HEK293 (cell line): ENCODE data around the gene CXXC4.

Experiments
- CTCF ChIA-PET: fragments of 350-600 bp; formaldehyde crosslinking; extraction: SDS; loops from one replicate; lab custom pipeline; 2021; ENCODE audit warnings: antibody characterized with exemption; lab: Yijun Ruan, JAX
- POLR2A ChIA-PET: fragments of 300-600 bp; formaldehyde crosslinking; extraction: SDS; loops from one replicate; lab custom pipeline; 2020; ENCODE audit warnings: antibody characterized with exemption, inconsistent platforms; lab: Yijun Ruan, JAX
- H3K27ac ChIP-seq: fragments of 200-500 bp; sonication (Bioruptor generic); 2 replicates; pipeline ENCODE4 v1.5.1; 2014; ENCODE audit warnings: low read depth, low read length, control low read depth, inconsistent platforms; ENCODE audit errors: extremely low read depth
- H3K36me3 ChIP-seq, 2 experiments: fragments of 200-500 bp in 1 of 2; sonication (Bioruptor generic) in 1 of 2; 1 replicate in 1 of 2; 2 replicates in 1 of 2; pipeline ENCODE4 v1.5.1; 2014 to 2017; ENCODE audit warnings: inconsistent platforms in 2 of 2, low read length in 2 of 2; ENCODE audit not compliant: control insufficient read depth in 2 of 2, insufficient read depth in 1 of 2
- H3K4me1 ChIP-seq: fragments of 200-500 bp; sonication (Bioruptor generic); 2 replicates; pipeline ENCODE4 v1.5.1; 2014; ENCODE audit warnings: mild to moderate bottlenecking, low read length, inconsistent platforms; ENCODE audit not compliant: control insufficient read depth, insufficient read depth
- H3K4me3 ChIP-seq: 2 replicates; pipeline ENCODE4 v1.5.1; 2011; ENCODE audit warnings: low read depth, mild to moderate bottlenecking, control low read depth, low read length, moderate library complexity
- H3K9me3 ChIP-seq: fragments of 200-500 bp; sonication (Bioruptor generic); 2 replicates; pipeline ENCODE4 v1.5.1; 2014; ENCODE audit warnings: low read depth, low read length, inconsistent platforms; ENCODE audit not compliant: control insufficient read depth, insufficient read depth
- BCL11B ChIP-seq: fragments of 450-650 bp; formaldehyde crosslinking; IDR thresholded peaks from 2 replicates; pipeline ENCODE4 v1.5.1; 2016; ENCODE audit warnings: low read depth, missing biosample characterization, missing genetic modification characterization
- GFI1B ChIP-seq: fragments of 450-650 bp; formaldehyde crosslinking; IDR thresholded peaks from 2 replicates; pipeline ENCODE4 v1.5.1; 2016; ENCODE audit warnings: missing biosample characterization, missing genetic modification characterization
- GLI4 ChIP-seq: fragments of 450-650 bp; formaldehyde crosslinking; IDR thresholded peaks from 2 replicates; pipeline ENCODE4 v1.5.1; 2016; ENCODE audit warnings: missing biosample characterization, missing genetic modification characterization
- GLIS2 ChIP-seq: fragments of 450-650 bp; formaldehyde crosslinking; IDR thresholded peaks from 2 replicates; pipeline ENCODE4 v1.5.1; 2016; ENCODE audit warnings: missing biosample characterization, missing genetic modification characterization
- HOXD13 ChIP-seq: sonication (generic); formaldehyde crosslinking; IDR thresholded peaks from 2 replicates; pipeline ENCODE4 v1.8.0; 2022; ENCODE audit warnings: missing genetic modification reagents, borderline replicate concordance
- IKZF3 ChIP-seq: fragments of 450-650 bp; IDR thresholded peaks from 2 replicates; pipeline ENCODE4 v1.5.0; 2018; ENCODE audit warnings: missing biosample characterization, mild to moderate bottlenecking, missing genetic modification characterization, moderate library complexity
- OSR2 ChIP-seq: fragments of 450-650 bp; formaldehyde crosslinking; IDR thresholded peaks from 2 replicates; pipeline ENCODE4 v1.5.1; 2016; ENCODE audit warnings: missing biosample characterization, missing genetic modification characterization
- OVOL3 ChIP-seq: fragments of 450-650 bp; formaldehyde crosslinking; IDR thresholded peaks from 2 replicates; pipeline ENCODE4 v1.5.1; 2016; ENCODE audit warnings: missing biosample characterization, missing genetic modification characterization
- RBAK ChIP-seq: fragments of 450-650 bp; formaldehyde crosslinking; IDR thresholded peaks from 2 replicates; pipeline ENCODE4 v1.5.1; 2016; ENCODE audit warnings: missing biosample characterization, missing genetic modification characterization
- SP7 ChIP-seq: fragments of 450-650 bp; formaldehyde crosslinking; IDR thresholded peaks from 2 replicates; pipeline ENCODE4 v1.5.1; 2016; ENCODE audit warnings: missing biosample characterization, missing genetic modification characterization
- TCF7L2 ChIP-seq: IDR thresholded peaks from 2 replicates; pipeline ENCODE4 v1.6.1; 2011; ENCODE audit warnings: low read depth, mild to moderate bottlenecking, inconsistent platforms, low read length, moderate library complexity, borderline replicate concordance
- TRIM28 ChIP-seq: IDR thresholded peaks from 2 replicates; pipeline ENCODE4 v1.6.1; 2011; ENCODE audit warnings: low read length, control low read depth, borderline replicate concordance
- ZBTB20 ChIP-seq: fragments of 450-650 bp; formaldehyde crosslinking; IDR thresholded peaks from 2 replicates; pipeline ENCODE4 v1.5.1; 2016; ENCODE audit warnings: missing biosample characterization, missing genetic modification characterization
- ZBTB7A ChIP-seq: fragments of 450-650 bp; formaldehyde crosslinking; IDR thresholded peaks from 2 replicates; pipeline ENCODE4 v1.5.1; 2016; ENCODE audit warnings: low read depth, missing biosample characterization, missing genetic modification characterization
- ZNF133 ChIP-seq: fragments of 450-650 bp; formaldehyde crosslinking; IDR thresholded peaks from 2 replicates; pipeline ENCODE4 v1.5.1; 2016; ENCODE audit warnings: missing biosample characterization, missing genetic modification characterization
- ZNF175 ChIP-seq: fragments of 450-650 bp; formaldehyde crosslinking; IDR thresholded peaks from 2 replicates; pipeline ENCODE4 v1.5.1; 2016; ENCODE audit warnings: missing biosample characterization, missing genetic modification characterization
- ZNF184 ChIP-seq: fragments of 450-650 bp; IDR thresholded peaks from 2 replicates; pipeline ENCODE4 v1.5.1; 2018; ENCODE audit warnings: missing biosample characterization, mild to moderate bottlenecking, missing genetic modification characterization
- ZNF274 ChIP-seq, 2 experiments: fragments of 200-500 bp in 1 of 2; fragments of 450-650 bp in 1 of 2; sonication (Bioruptor generic) in 1 of 2; formaldehyde crosslinking in 1 of 2; IDR thresholded peaks; 2 replicates each; pipeline versions ENCODE4 v1.5.1 to v1.6.1; 2014 to 2016; ENCODE audit warnings: borderline replicate concordance in 1 of 2, inconsistent platforms in 1 of 2, low read length in 1 of 2, missing biosample characterization in 1 of 2, missing genetic modification characterization in 1 of 2
- ZNF311 ChIP-seq: fragments of 450-650 bp; formaldehyde crosslinking; IDR thresholded peaks from 2 replicates; pipeline ENCODE4 v1.5.1; 2017; ENCODE audit warnings: missing biosample characterization, missing genetic modification characterization, borderline replicate concordance
- ZNF335 ChIP-seq: fragments of 450-650 bp; formaldehyde crosslinking; conservative IDR thresholded peaks from 2 replicates; pipeline ENCODE4 v1.5.1; 2016; ENCODE audit warnings: missing biosample characterization, missing genetic modification characterization
- ZNF433 ChIP-seq: fragments of 450-650 bp; formaldehyde crosslinking; IDR thresholded peaks from 2 replicates; pipeline ENCODE4 v1.5.1; 2016; ENCODE audit warnings: missing biosample characterization, missing genetic modification characterization, low read depth
- ZNF510 ChIP-seq: fragments of 450-650 bp; formaldehyde crosslinking; IDR thresholded peaks from 2 replicates; pipeline ENCODE4 v1.5.1; 2018; ENCODE audit warnings: mild to moderate bottlenecking, missing genetic modification characterization, missing biosample characterization; ENCODE audit not compliant: insufficient replicate concordance
- ZNF529 ChIP-seq: fragments of 450-650 bp; formaldehyde crosslinking; IDR thresholded peaks from 2 replicates; pipeline ENCODE4 v1.5.1; 2017; ENCODE audit warnings: missing genetic modification characterization, missing biosample characterization; ENCODE audit not compliant: insufficient replicate concordance
- ZNF561 ChIP-seq: fragments of 450-650 bp; IDR thresholded peaks from 2 replicates; pipeline ENCODE4 v1.5.1; 2018; ENCODE audit warnings: missing biosample characterization, missing genetic modification characterization, borderline replicate concordance
- ZNF585B ChIP-seq: fragments of 450-650 bp; formaldehyde crosslinking; IDR thresholded peaks from 2 replicates; pipeline ENCODE4 v1.5.1; 2016; ENCODE audit warnings: missing biosample characterization, missing genetic modification characterization
- ZNF596 ChIP-seq: fragments of 450-650 bp; IDR thresholded peaks from 2 replicates; pipeline ENCODE4 v1.5.0; 2018; ENCODE audit warnings: missing biosample characterization, mild to moderate bottlenecking, missing genetic modification characterization, moderate library complexity
- ZNF660 ChIP-seq: fragments of 450-650 bp; IDR thresholded peaks from 2 replicates; pipeline ENCODE4 v1.5.1; 2018; ENCODE audit warnings: missing biosample characterization, mild to moderate bottlenecking, missing genetic modification characterization
- ZNF837 ChIP-seq: fragments of 450-650 bp; formaldehyde crosslinking; IDR thresholded peaks from 2 replicates; pipeline ENCODE4 v1.5.1; 2016; ENCODE audit warnings: missing biosample characterization, missing genetic modification characterization
- TF ChIP-seq, protein P1 (sequence below): fragments of 450-650 bp; formaldehyde crosslinking; conservative IDR thresholded peaks from 2 replicates; pipeline ENCODE4 v1.5.1; 2016; ENCODE audit warnings: low read depth, missing biosample characterization, missing genetic modification characterization
- TF ChIP-seq, protein P2 (sequence below): fragments of 450-650 bp; formaldehyde crosslinking; optimal IDR thresholded peaks from 2 replicates; pipeline ENCODE3; 2016; ENCODE audit warnings: missing biosample characterization, mild to moderate bottlenecking, missing genetic modification characterization
- TF ChIP-seq, protein P3 (sequence below): fragments of 450-650 bp; formaldehyde crosslinking; IDR thresholded peaks from 2 replicates; pipeline ENCODE4 v1.5.1; 2016; ENCODE audit warnings: missing biosample characterization, missing genetic modification characterization, borderline replicate concordance

Gene CXXC4

DNA sequence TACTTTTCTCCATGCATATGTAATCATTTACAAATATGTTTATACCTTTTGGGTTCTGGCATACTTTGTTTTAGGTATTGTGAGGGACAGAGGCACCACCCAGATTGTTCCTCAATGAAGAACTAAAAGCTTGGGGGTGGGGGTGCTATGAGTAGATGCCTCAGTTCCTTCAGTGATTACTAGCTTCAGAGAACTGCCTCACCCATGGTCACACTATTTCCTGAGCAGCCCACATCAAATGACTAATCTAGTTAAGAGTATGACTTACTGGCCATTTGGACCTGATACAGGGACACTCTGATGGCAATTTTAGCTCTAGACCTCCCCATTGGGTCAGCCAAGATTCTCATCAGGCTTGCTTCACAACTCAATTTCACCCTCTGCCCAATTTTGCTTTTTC, 22.2 kb upstream of the CXXC4 start (continued):
- TF ChIP-seq, protein P1, sequence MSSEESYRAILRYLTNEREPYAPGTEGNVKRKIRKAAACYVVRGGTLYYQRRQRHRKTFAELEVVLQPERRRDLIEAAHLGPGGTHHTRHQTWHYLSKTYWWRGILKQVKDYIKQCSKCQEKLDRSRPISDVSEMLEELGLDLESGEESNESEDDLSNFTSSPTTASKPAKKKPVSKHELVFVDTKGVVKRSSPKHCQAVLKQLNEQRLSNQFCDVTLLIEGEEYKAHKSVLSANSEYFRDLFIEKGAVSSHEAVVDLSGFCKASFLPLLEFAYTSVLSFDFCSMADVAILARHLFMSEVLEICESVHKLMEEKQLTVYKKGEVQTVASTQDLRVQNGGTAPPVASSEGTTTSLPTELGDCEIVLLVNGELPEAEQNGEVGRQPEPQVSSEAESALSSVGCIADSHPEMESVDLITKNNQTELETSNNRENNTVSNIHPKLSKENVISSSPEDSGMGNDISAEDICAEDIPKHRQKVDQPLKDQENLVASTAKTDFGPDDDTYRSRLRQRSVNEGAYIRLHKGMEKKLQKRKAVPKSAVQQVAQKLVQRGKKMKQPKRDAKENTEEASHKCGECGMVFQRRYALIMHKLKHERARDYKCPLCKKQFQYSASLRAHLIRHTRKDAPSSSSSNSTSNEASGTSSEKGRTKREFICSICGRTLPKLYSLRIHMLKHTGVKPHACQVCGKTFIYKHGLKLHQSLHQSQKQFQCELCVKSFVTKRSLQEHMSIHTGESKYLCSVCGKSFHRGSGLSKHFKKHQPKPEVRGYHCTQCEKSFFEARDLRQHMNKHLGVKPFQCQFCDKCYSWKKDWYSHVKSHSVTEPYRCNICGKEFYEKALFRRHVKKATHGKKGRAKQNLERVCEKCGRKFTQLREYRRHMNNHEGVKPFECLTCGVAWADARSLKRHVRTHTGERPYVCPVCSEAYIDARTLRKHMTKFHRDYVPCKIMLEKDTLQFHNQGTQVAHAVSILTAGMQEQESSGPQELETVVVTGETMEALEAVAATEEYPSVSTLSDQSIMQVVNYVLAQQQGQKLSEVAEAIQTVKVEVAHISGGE (tag by site-specific recombination): no peak
- no peak for TF ChIP-seq BCL11B
- TF ChIP-seq, protein P2, sequence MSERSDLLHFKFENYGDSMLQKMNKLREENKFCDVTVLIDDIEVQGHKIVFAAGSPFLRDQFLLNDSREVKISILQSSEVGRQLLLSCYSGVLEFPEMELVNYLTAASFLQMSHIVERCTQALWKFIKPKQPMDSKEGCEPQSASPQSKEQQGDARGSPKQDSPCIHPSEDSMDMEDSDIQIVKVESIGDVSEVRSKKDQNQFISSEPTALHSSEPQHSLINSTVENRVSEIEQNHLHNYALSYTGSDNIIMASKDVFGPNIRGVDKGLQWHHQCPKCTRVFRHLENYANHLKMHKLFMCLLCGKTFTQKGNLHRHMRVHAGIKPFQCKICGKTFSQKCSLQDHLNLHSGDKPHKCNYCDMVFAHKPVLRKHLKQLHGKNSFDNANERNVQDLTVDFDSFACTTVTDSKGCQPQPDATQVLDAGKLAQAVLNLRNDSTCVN: no peak
- no peak for TF ChIP-seq TRIM28
- no peak for TF ChIP-seq ZNF585B
- no peak for TF ChIP-seq ZNF529 (tag by site-specific recombination)
- no peak for TF ChIP-seq GFI1B (tag by site-specific recombination)
- no peak for TF ChIP-seq HOXD13 (CRISPR knock-in tag)
- TF ChIP-seq, all 188 proteins: peak for 0

- H3K36me3 ChIP-seq: no peaks in the 10 kb centered on the region
- no peak overlapping the region for H3K27ac ChIP-seq
- CTCF ChIA-PET: interaction anchor here (0.7 kb wide), 1 partner anchor 18 kb away, joined by 3 read pairs; no protein-coding TSS in a partner anchor
- TF ChIP-seq GLIS2 (tag by site-specific recombination) (no peak), GFI1B (tag by site-specific recombination) (no peak), ZNF335 (tag by site-specific recombination) (no peak), ZNF596 (no peak), RBAK (tag by site-specific recombination) (no peak)
- no peaks in the 10 kb centered on the region for H3K9me3 ChIP-seq
- POLR2A ChIA-PET: no interaction called here
- no peaks in the 10 kb centered on the region for H3K4me1 ChIP-seq
- no peak overlapping the region for H3K4me3 ChIP-seq
Measured at GRCh38 chr4:104508224-104508623, 13.5 kb upstream of the CXXC4 start.

- ChIA-PET CTCF (interaction anchor here (0.7 kb wide), 1 partner anchor 86 kb away, joined by 3 read pairs; no protein-coding TSS in a partner anchor), POLR2A (no interaction called here)
Measured at GRCh38 chr4:104507112-104507511, 12.4 kb upstream of the CXXC4 start.

GRCh38 chr4:104504536-104504935, 9.8 kb upstream of the CXXC4 start:
- H3K9me3 ChIP-seq: no peaks in the 10 kb centered on the region
- ChIA-PET CTCF (no interaction called here), POLR2A (no interaction called here)
- H3K4me1 ChIP-seq: no peaks in the 10 kb centered on the region
- no peaks in the 10 kb centered on the region for H3K36me3 ChIP-seq
- no peak overlapping the region for H3K27ac ChIP-seq
- no peak overlapping the region for H3K4me3 ChIP-seq
- TF ChIP-seq ZNF175 (tag by site-specific recombination): no peak
- no peak for TF ChIP-seq ZNF510
- no peak for TF ChIP-seq ZBTB7A (tag by site-specific recombination)
- TF ChIP-seq OVOL3: no peak
- TF ChIP-seq ZNF561: no peak
- TF ChIP-seq, protein P3, sequence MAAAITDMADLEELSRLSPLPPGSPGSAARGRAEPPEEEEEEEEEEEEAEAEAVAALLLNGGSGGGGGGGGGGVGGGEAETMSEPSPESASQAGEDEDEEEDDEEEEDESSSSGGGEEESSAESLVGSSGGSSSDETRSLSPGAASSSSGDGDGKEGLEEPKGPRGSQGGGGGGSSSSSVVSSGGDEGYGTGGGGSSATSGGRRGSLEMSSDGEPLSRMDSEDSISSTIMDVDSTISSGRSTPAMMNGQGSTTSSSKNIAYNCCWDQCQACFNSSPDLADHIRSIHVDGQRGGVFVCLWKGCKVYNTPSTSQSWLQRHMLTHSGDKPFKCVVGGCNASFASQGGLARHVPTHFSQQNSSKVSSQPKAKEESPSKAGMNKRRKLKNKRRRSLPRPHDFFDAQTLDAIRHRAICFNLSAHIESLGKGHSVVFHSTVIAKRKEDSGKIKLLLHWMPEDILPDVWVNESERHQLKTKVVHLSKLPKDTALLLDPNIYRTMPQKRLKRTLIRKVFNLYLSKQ (tag by site-specific recombination): no peak

More at GRCh38 chr4:104507112-104507511, 12.4 kb upstream of the CXXC4 start:
- no peaks in the 10 kb centered on the region for H3K9me3 ChIP-seq
- H3K27ac ChIP-seq: no peak overlapping the region
- H3K4me3 ChIP-seq: no peak overlapping the region
- no peaks in the 10 kb centered on the region for H3K4me1 ChIP-seq
- TF ChIP-seq ZNF184 (tag by site-specific recombination) (no peak), ZNF311 (no peak), ZNF274 (IDR thresholded peaks at IDR 0.05; ENCODE audit: low read length) (no peak), ZNF274 (tag by site-specific recombination; IDR thresholded peaks at IDR 0.05; ENCODE audit: borderline replicate concordance) (no peak), GLI4 (tag by site-specific recombination) (no peak), TCF7L2 (no peak), IKZF3 (no peak), GFI1B (tag by site-specific recombination) (no peak), ZNF433 (tag by site-specific recombination) (no peak), OSR2 (tag by site-specific recombination) (no peak), ZNF837 (tag by site-specific recombination) (no peak), SP7 (no peak), ZNF133 (tag by site-specific recombination) (no peak), ZNF660 (no peak), ZBTB20 (tag by site-specific recombination) (no peak)
- H3K36me3 ChIP-seq: no peaks in the 10 kb centered on the region
